Thyroid gland (tissue), 4 donors: Measurements from ENCODE around the gene CAMK1D.

Experiments used
- CTCF ChIP-seq, 6 experiments: fragments of 200-600 bp in 3 of 6; fragments of 450-650 bp in 3 of 6; sonication (generic) in 3 of 6; IDR thresholded peaks; one replicate each; pipeline ENCODE4 v1.5.1; 2016 to 2019; ENCODE audit warnings: antibody characterized with exemption in 6 of 6, mild to moderate bottlenecking in 2 of 6, inconsistent platforms in 1 of 6, moderate library complexity in 1 of 6
- POLR2A ChIP-seq, 2 donors: fragments of 450-650 bp; IDR thresholded peaks; one replicate each; pipeline ENCODE4 v1.6.1; 2017; ENCODE audit warnings: antibody characterized with exemption in 2 of 2, mild to moderate bottlenecking in 2 of 2, moderate library complexity in 1 of 2

- no peak for TF ChIP-seq POLR2A (IDR thresholded peaks at IDR 0.05)
- no peak for TF ChIP-seq CTCF (IDR thresholded peaks at IDR 0.05)
Observed at GRCh38 chr10:12704488-12704887, 355.1 kb downstream of the CAMK1D start.
